ENCODE measurements around the gene VAC14. TPM values are rescaled to one million over a fixed set of nuclear protein-coding genes. Genes with fewer than 3 reads are reported as not detected.

The VAC14 gene
- total RNA-seq, 1 experiment from 2014 or later, result 35.3 TPM

- Histone ChIP-seq H3K9me3 (ENCODE audit: control insufficient read depth in 1 of 2, insufficient read depth in 1 of 2, low read depth in 1 of 2, low read length in 2 of 2) (no peaks in the 10 kb centered on the region), H3K9me2 (ENCODE audit: insufficient read depth) (no peaks in the 10 kb centered on the region), H3K4me3 (replicated peaks in 1 of 2; ENCODE audit: low read depth in 1 of 2, low read length in 2 of 2) (no peak overlapping the region), H4K20me1 (ENCODE audit: insufficient read depth) (no peaks in the 10 kb centered on the region), H3K9ac (ENCODE audit: low read length) (no peak overlapping the region), H3K4me1 (ENCODE audit: control insufficient read depth in 1 of 2, insufficient read depth in 2 of 2, low read length in 2 of 2) (peaks cover 3 to 18% of the 10 kb centered on the region in 2 experiments), H3K36me3 (ENCODE audit: control insufficient read depth in 1 of 2, insufficient read depth in 2 of 2, low read length in 2 of 2) (peaks cover 0 to 2% of the 10 kb centered on the region in 2 experiments; a peak in 2 of 4 replicates), H3K27me3 (ENCODE audit: insufficient read depth, low read length) (no peaks in the 10 kb centered on the region), H3K4me2 (ENCODE audit: low read length) (no peak overlapping the region), H2AFZ (ENCODE audit: low read depth, low read length, poor library complexity, severe bottlenecking) (no peak overlapping the region), H3K79me2 (ENCODE audit: insufficient read depth, low read length) (no peaks in the 10 kb centered on the region), H3K27ac (ENCODE audit: low read depth, low read length) (no peak overlapping the region)
- DNase-seq (ENCODE audit: low read depth, low spot score) (no peak), ATAC-seq (no peak)
- ChIA-PET RAD21 (ENCODE audit: low non-redundant PET in 1 of 2, low total read pairs in 2 of 2, uncharacterized antibody in 2 of 2, unreplicated experiment in 2 of 2) (no interaction called here), CTCF (interaction anchor here (1.4 to 2.6 kb wide), 5 partner anchors 9 to 643 kb away, joined by 3 to 43 read pairs (median 15); no protein-coding TSS in a partner anchor), POLR2A (no interaction called here)
- intact Hi-C loops (cut with micrococcal nuclease), result no loop called here
- BruUV-seq (replicated peaks), result no TSS peak
- TF ChIP-seq, protein P1, sequence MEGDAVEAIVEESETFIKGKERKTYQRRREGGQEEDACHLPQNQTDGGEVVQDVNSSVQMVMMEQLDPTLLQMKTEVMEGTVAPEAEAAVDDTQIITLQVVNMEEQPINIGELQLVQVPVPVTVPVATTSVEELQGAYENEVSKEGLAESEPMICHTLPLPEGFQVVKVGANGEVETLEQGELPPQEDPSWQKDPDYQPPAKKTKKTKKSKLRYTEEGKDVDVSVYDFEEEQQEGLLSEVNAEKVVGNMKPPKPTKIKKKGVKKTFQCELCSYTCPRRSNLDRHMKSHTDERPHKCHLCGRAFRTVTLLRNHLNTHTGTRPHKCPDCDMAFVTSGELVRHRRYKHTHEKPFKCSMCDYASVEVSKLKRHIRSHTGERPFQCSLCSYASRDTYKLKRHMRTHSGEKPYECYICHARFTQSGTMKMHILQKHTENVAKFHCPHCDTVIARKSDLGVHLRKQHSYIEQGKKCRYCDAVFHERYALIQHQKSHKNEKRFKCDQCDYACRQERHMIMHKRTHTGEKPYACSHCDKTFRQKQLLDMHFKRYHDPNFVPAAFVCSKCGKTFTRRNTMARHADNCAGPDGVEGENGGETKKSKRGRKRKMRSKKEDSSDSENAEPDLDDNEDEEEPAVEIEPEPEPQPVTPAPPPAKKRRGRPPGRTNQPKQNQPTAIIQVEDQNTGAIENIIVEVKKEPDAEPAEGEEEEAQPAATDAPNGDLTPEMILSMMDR (IDR thresholded peaks at IDR 0.05 in 2 of 3, conservative IDR thresholded peaks at IDR 0.05 in 1 of 3; ENCODE audit: borderline replicate concordance in 1 of 3, insufficient read depth in 1 of 3, low read depth in 2 of 3, low read length in 2 of 3), result no peak
- TF ChIP-seq EGR1 (IDR thresholded peaks at IDR 0.05; ENCODE audit: low read depth), result no peak
- no peak for TF ChIP-seq ZNF274 (IDR thresholded peaks at IDR 0.05; ENCODE audit: low read depth, low read length)
- no peak for TF ChIP-seq YY1 (IDR thresholded peaks at IDR 0.05; ENCODE audit: extremely low read depth, insufficient replicate concordance, low read depth, low read length)
- TF ChIP-seq POLR2A (IDR thresholded peaks at IDR 0.05; ENCODE audit: borderline replicate concordance, extremely low read depth, insufficient read depth, insufficient read length), result no peak
- no peak for TF ChIP-seq JUND (IDR thresholded peaks at IDR 0.05)
- no peak for TF ChIP-seq REST (IDR thresholded peaks at IDR 0.05; ENCODE audit: low read depth)
- TF ChIP-seq CBX3 (IDR thresholded peaks at IDR 0.05; ENCODE audit: low read depth), result no peak
- TF ChIP-seq SIN3A (IDR thresholded peaks at IDR 0.05; ENCODE audit: low read depth), result no peak
- no peak for TF ChIP-seq ZBTB33 (IDR thresholded peaks at IDR 0.05; ENCODE audit: extremely low read depth, insufficient replicate concordance, low read length)
- no peak for TF ChIP-seq CEBPB (IDR thresholded peaks at IDR 0.05; ENCODE audit: low read depth)
- TF ChIP-seq POLR2AphosphoS5 (IDR thresholded peaks at IDR 0.05; ENCODE audit: low read depth, low read length), result no peak
- no peak for TF ChIP-seq SRF (IDR thresholded peaks at IDR 0.05; ENCODE audit: low read depth)
- TF ChIP-seq FOSL1 (IDR thresholded peaks at IDR 0.05; ENCODE audit: low read depth), result no peak
- TF ChIP-seq EZH2phosphoT487 (IDR thresholded peaks at IDR 0.05; ENCODE audit: borderline replicate concordance), result no peak
- TF ChIP-seq TCF7L2 (IDR thresholded peaks at IDR 0.05; ENCODE audit: borderline replicate concordance, extremely low read depth, insufficient read depth, insufficient read length), result no peak
- no peak for TF ChIP-seq ELF1 (IDR thresholded peaks at IDR 0.05; ENCODE audit: borderline replicate concordance, low read depth)
- no peak for TF ChIP-seq RAD21 (IDR thresholded peaks at IDR 0.05; ENCODE audit: low read depth)
- no peak for TF ChIP-seq SP1 (IDR thresholded peaks at IDR 0.05; ENCODE audit: low read depth)
Measured at GRCh38 chr16:70769761-70770160, 31.2 kb downstream of the VAC14 start.
